NCI-H1048 (cell line): ENCODE measurements around the gene KIAA0040.
"Not testable (repeated sequence)": the region's sequence is repeated elsewhere in the genome, so short reads cannot be mapped to it uniquely, and the experiment has no call there.

Experiments used
- DNase-seq: peaks from one replicate; lab custom pipeline; 2025; lab: John Stamatoyannopoulos, UW

Gene KIAA0040

DNA sequence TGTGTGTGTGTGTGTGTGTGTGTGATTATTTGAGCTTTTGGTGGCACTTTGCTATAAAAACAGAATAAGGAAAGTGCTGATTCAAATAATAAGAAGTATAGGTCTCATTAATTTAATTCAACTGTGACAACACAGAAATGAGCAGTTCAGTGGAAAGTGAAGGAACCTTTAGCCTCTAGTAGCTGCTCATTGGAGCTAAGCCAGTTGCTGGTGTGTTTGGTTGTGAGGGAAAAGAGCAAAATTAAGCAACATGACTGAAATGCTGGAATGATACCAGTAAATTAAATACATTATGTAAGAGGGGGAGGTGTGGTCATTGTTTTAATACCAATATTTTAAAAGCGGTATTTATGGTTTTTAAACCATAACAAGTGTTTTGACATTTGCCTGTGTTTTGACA, 55.2 kb downstream of the KIAA0040 start:
- DNase-seq = no peak

- no peak for DNase-seq
These were observed 56.3 kb downstream of the KIAA0040 start for GRCh38 chr1:175136246-175136645.

DNA sequence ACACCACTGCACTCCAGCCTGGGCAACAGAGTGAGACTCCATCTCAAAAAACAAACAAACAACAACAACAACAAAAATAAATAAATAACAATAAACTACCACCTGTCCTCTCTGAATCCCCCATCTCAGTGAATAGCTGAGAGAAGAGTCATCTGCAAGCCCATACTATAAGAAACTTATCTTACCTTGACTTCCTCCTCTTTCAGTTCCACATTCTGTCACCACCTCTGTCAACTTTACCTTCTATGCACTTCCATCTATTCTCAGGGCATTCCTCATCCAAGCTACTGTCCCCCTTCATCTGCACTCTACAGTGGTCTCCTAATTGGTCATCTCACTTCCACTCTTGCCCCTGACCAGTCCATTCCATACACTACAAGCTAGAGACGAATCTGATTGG, 58.1 kb downstream of the KIAA0040 start:
- DNase-seq = no peak

GRCh38 chr1:175133673-175134435, 58.7 kb downstream of the KIAA0040 start:
- no peak for DNase-seq

GRCh38 chr1:175132436-175132835, 60.1 kb downstream of the KIAA0040 start:
- DNase-seq = no peak

DNA sequence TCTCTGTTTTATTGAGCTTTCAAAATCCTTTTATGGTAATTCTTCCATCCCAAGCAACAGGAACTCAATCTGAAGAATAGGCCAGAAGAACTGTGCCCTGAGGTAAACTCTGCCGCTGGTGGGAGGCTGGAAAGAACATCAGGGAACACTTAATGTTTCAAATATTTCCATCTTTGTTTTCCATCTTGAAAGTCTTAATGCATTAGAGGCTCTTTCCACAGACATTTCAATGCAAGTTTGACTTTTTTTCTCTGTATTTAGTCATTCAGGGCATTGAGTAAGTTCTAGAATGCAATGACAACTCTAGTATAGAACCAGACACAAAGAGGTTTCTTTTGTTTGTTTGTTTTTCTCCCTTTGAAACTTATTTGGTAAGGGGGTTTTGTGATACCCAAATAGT, 61.5 kb downstream of the KIAA0040 start:
- no peak for DNase-seq

DNA sequence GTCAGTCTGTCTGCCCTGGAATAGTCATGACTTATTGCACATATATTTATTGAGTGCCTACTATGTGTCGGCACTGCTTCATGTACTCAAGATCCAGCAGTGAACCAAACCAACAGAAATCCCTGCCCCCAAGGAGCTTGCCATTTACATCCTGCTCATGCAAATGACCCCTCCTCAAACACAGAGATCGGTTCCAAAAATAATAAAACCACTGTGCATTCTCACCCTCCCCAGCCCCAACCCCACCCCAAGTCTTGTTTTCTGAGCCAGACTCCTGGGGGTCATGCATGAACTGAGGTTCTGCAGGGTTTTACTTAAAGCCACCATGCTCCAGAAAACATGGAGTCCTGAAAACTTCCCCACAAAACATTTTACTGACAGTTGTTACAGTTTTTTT, 61.9 kb downstream of the KIAA0040 start:
- DNase-seq = no peak

DNA sequence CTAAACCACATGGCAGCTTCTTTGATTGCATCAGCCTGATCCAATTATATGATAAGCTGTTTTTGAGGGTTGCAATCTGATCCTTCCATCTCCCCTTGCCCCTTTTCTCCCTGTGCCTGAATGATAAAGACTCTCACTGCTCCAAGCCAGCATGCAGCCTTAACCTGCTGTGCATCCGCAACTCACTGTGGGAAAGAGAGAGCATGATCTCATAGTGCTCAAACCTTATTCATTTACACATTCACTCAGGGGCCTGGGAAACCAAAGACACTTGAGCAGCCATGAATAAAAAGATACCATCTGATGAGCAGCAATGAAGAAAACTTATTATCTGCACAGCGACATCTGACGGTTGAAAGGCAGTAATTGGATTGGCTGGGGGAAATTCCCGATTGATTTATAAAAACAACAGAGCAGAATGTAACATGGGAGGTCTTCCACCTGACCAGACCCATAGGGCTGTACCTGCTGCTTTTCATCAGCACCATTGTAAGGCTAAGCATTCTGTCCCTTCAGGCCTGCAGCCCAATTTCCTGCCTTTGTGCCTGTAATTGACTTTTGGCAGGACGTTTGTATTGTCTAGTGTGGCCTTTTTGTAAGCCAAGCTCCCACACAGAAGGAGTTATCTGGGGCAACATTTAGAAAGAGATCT, 62.5 kb downstream of the KIAA0040 start:
- no peak for DNase-seq

GRCh38 chr1:175129644-175129996, 63.0 kb downstream of the KIAA0040 start:
- no peak for DNase-seq

- DNase-seq = no peak
These were observed 63.4 kb downstream of the KIAA0040 start for GRCh38 chr1:175129182-175129581.

DNA sequence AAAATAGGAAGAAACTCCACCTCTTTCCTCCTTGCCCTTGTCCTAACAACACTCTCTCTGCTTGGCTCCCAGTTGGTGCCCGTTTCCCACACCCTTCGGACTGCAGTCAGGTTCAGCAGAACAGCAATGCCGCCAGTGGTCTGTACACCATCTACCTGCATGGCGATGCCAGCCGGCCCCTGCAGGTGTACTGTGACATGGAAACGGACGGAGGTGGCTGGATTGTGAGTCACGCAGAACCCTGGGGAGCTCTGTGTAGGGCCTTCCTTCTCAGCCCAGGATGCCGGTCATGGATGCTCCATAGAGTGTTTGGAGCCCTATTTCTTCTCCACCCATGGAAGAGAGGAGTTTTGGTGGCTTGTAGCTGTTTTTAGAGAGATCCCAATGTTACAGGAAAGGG, 64.1 kb downstream of the KIAA0040 start:
- no peak for DNase-seq

GRCh38 chr1:175127565-175127964, 65.0 kb downstream of the KIAA0040 start:
- DNase-seq = no peak

DNA sequence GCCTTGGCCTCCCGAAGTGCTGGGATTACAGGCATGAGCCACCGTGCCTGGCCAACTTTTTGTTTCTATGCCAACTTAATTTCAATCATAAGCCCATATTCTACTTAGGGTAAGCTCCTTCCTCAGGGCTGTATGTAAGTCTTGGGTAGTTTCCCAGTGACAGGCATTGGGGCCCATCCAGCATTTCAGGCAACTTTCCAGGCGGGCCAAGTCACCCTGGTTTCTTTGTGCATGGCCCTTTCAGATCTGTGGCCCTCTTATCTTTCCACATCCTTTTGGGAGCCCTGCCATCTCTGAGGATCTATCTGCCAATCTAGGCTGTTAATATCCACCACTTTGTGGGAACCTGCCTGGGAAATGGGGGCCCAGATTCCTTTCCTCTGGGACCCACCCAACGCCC, 66.2 kb downstream of the KIAA0040 start:
- no peak for DNase-seq

- no peak for DNase-seq
These were observed 67.7 kb downstream of the KIAA0040 start for GRCh38 chr1:175124861-175125260.

GRCh38 chr1:175120511-175120910, 72.1 kb downstream of the KIAA0040 start:
- DNase-seq = no peak

GRCh38 chr1:175118375-175119367, 73.9 kb downstream of the KIAA0040 start:
- DNase-seq = no peak

DNA sequence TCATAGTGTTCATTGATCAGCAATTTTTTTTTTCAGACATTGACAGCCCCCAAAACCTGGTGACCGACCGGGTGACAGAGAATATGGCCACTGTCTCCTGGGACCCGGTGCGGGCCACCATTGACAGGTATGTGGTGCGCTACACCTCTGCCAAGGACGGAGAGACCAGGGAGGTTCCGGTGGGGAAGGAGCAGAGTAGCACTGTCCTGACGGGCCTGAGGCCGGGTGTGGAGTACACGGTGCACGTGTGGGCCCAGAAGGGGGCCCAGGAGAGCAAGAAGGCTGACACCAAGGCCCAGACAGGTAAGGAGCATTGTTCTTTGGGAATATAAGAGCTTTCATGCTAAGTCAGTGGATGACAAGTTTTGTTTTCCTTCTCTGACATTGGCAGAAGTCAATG, 75.7 kb downstream of the KIAA0040 start:
- no peak for DNase-seq

DNA sequence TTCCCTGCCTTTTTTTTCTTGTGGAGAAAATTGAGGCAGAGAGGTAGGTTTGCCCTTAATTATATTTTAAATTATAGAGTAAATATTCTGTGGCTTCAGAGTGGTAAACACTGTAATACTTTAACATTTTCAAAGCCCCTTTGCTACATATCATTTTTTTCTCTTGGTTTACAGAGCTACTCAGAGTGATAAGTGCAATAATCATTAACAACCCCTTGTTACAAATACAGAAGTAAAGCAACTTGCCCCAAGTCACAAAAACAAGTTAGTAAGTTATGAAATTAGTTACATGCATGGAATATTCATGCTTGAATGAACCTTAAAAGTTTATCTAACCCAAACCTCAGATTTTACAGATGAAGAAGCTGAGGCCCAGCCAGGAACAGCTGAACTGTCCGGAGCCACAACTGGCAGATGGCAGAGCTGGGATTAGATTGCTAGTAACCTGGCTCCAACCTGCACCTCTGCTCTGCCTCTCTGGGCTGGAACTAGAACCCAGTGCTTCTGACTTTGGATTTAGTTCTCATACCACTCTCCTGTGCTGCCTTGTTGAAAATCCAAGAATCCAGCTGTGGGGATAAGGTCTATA, 76.3 kb downstream of the KIAA0040 start:
- DNase-seq = no peak

DNA sequence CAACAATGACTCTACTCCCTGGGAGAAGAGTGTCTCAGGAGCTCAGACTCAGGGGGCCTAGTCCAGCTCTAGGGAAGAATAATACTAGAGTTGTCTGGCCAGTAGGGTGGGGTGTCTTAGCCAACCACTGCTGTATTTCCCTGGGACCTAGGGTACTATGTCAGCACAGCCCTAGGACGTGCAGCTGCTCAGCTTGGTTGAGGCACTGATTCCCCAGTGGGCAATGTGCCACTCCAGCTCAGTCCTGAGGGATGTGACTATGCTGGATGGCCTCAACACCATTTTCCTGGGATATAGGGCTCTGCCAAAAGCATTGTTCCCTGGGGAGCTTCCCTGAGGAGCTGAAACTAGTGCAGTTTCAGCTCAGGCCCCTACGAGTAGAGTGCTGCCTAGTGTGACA, 77.6 kb downstream of the KIAA0040 start:
- DNase-seq = no peak

- not testable (repeated sequence) for DNase-seq
These were observed 84.2 kb downstream of the KIAA0040 start for GRCh38 chr1:175108331-175108820.
